GM13976 (cell line): ENCODE data around the gene PLA2G4D.
"Not testable (repeated sequence)": the region's sequence is repeated elsewhere in the genome, so short reads cannot be mapped to it uniquely, and the experiment has no call there.

ENCODE experiments used
- DNase-seq: peaks from one replicate; pipeline ENCODE4 v3.0.0; 2012; ENCODE audit warnings: low spot score
- CTCF ChIP-seq: IDR thresholded peaks from 2 replicates; pipeline ENCODE4 v1.5.1; 2012; ENCODE audit warnings: borderline replicate concordance, mild to moderate bottlenecking; ENCODE audit not compliant: insufficient read depth; ENCODE audit errors: extremely low read depth, missing control alignments, control extremely low read depth
- in situ Hi-C: fragments of 300-500 bp; cut with MboI; formaldehyde crosslinking; loops from one replicate; pipeline ENCODE4 v1.12.0; 2022; ENCODE audit warnings: low sequenced_read_pairs, mixed read lengths, inconsistent platforms; ENCODE audit not compliant: unreplicated experiment

PLA2G4D gene

GRCh38 chr15:42093966-42094365 is 396 bp downstream of the PLA2G4D start:
- no peak for DNase-seq
- in situ Hi-C loops: no loop called here
- TF ChIP-seq CTCF: no peak

- no peak for TF ChIP-seq CTCF
- no peak for DNase-seq
- in situ Hi-C loops: no loop called here
Measured at GRCh38 chr15:42092398-42093318, 1.7 kb downstream of the PLA2G4D start.

DNA sequence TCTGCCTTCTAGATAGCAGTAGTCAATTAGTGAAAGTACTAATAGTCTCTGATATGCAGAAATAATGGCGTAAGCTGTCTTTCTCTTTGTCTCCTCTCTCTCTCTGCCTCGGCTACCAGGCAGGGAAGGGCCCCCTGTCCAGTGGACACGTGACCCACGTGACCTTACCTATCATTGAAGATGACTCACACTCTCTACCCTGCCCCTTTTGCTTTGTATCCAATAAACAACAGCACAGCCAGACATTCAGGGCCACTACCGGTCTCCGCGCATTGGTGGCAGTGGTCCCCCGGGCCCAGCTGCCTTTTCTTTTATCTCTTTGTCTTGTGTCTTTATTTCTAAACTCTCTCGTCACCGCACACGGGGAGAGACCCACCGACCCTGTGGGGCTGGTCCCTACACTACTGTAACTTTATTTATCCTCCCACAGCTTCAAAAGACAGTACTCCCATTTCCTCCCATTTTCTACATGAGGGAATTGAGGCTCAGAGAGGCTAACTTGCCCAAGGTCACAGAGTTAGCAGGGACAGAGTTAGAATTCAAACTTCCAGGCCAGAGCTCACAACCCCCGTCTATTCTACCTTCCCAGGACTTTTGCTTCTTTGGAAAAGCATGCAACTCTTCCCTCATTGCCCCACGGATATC is 2.5 kb downstream of the PLA2G4D start:
- in situ Hi-C loops, DNase-seq: not testable (repeated sequence)

GRCh38 chr15:42090781-42091180 is 3.6 kb downstream of the PLA2G4D start:
- no peak for TF ChIP-seq CTCF
- DNase-seq: no peak
- in situ Hi-C loops: no loop called here

DNA sequence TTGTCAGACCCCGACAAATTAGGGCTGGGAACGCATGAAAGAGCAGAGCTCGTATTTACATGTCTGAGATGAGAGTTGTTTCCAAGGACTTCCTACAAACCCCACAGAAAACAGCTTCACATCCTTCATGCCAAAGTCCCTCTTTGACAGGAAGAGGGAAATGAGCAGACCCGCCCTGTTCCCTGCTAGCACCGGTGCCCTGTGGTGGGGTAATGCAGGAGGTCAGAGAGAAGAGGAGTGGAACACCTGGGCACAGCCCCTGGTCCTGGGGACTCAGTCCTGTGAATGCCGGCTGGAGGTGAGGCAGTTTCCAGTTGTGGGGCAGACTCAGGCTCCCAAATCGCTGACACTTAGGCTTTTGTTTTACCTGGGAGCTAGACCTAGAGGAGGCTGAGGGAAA is 4.0 kb downstream of the PLA2G4D start:
- in situ Hi-C loops: no loop called here
- no peak for TF ChIP-seq CTCF
- DNase-seq: no peak

DNA sequence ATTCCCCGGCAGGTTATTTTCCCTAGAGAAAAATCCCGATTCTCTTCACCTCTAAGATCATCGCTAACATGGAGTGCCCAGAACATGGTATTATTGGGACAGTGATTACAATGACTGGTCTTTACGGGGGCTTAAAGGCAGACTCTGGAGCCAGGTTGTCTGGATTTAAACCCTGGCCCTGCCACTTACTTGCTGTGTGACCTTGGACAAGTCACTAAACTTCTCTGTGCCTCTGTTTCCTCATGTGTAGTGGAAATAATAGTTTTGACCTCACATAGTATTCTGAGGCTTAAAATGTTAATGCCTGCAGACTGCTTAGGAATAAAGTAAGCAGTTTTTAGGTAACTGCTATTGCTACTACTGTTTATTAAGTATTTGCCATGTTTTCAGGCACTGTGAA is 4.4 kb downstream of the PLA2G4D start:
- in situ Hi-C loops: no loop called here
- no peak for TF ChIP-seq CTCF
- no peak for DNase-seq
